ENCODE data around the gene HSPH1. TPM values are rescaled to one million over a fixed set of nuclear protein-coding genes. Genes with fewer than 3 reads are reported as not detected.

HSPH1 gene
- total RNA-seq, 3 donors from 2014 or later, result 24.3 to 80.0 (median 44.0) TPM

DNA sequence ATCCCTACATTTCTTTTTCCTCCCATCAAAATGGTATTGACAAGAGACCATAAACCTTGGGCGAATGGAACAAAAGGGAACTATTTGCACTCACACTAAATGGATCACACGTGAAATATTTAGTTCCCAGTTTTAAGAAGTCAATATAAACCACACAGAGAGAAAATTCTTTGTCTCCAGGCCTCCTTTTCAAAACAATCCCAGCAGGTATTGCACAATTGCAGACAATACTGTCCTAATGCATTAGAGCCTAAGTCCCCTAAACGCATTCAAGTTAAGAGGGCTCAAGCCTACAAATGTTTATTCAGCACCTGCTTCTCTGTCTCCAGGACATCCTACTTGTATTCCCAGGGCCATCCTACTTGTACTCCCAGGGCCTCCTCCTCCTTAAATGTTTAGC lies 36.8 kb upstream of the HSPH1 start:
- H3K4me3 ChIP-seq, result no peak overlapping the region
- no peaks in the 10 kb centered on the region for H3K36me3 ChIP-seq (ENCODE audit: low read depth)
- TF ChIP-seq, protein P1, sequence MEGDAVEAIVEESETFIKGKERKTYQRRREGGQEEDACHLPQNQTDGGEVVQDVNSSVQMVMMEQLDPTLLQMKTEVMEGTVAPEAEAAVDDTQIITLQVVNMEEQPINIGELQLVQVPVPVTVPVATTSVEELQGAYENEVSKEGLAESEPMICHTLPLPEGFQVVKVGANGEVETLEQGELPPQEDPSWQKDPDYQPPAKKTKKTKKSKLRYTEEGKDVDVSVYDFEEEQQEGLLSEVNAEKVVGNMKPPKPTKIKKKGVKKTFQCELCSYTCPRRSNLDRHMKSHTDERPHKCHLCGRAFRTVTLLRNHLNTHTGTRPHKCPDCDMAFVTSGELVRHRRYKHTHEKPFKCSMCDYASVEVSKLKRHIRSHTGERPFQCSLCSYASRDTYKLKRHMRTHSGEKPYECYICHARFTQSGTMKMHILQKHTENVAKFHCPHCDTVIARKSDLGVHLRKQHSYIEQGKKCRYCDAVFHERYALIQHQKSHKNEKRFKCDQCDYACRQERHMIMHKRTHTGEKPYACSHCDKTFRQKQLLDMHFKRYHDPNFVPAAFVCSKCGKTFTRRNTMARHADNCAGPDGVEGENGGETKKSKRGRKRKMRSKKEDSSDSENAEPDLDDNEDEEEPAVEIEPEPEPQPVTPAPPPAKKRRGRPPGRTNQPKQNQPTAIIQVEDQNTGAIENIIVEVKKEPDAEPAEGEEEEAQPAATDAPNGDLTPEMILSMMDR (IDR thresholded peaks at IDR 0.05), result no peak
- intact Hi-C loops (cut with DNase I, micrococcal nuclease), result no loop called here
- H3K4me1 ChIP-seq (ENCODE audit: low read depth), result peaks cover 7% of the 10 kb centered on the region
- DNase-seq (no peak), ATAC-seq (no peak)
- no peaks in the 10 kb centered on the region for H3K9me3 ChIP-seq

DNA sequence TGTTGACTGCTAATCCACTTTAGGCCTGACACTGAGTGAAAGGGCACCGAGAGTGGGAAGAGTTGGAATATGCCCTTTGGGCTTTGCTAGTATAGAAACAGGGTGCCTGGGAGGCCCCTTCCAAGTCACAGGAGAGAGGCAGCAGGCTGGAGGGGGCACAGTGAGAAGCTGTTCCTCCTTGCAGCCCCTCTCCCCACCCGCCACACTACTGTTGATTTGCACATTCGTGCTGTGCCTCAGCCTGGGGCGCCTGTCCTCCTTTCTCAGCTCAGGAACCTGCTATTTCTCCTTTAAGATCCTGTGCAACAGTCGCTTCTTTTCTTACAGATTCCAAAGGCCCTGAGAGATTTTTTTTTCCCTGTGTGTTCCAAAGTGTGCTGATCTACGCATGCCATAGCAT lies 35.3 kb upstream of the HSPH1 start:
- Histone ChIP-seq H3K36me3 (ENCODE audit: low read depth) (no peaks in the 10 kb centered on the region), H3K9me3 (no peaks in the 10 kb centered on the region), H3K4me1 (ENCODE audit: low read depth) (peaks cover 7% of the 10 kb centered on the region), H3K4me3 (no peak overlapping the region)
- ATAC-seq, result no peak
- TF ChIP-seq, protein P1 (IDR thresholded peaks at IDR 0.05), result no peak
- no peak for DNase-seq
- intact Hi-C loops (cut with DNase I, micrococcal nuclease), result no loop called here

DNA sequence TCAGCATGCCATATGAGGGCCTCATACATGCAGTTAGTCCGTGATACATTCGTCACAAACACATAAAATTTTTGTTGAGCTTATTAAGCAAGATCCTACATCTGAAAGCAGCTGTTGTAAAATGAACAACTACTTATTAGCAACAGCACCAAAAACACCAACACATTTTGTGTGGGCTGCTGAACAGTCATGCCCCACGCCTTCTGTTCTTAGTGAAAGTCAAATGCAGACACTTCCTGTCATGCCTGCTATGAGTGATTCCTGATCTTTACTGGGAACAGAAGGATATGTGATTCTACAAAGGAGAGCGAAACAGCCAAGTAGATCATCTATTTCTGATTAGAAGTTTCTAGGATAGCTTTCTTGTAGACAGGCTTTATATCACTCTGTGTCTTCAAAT lies 33.9 kb upstream of the HSPH1 start:
- DNase-seq, result no peak
- TF ChIP-seq, protein P1 (IDR thresholded peaks at IDR 0.05), result no peak
- intact Hi-C loops (cut with DNase I, micrococcal nuclease), result no loop called here

DNA sequence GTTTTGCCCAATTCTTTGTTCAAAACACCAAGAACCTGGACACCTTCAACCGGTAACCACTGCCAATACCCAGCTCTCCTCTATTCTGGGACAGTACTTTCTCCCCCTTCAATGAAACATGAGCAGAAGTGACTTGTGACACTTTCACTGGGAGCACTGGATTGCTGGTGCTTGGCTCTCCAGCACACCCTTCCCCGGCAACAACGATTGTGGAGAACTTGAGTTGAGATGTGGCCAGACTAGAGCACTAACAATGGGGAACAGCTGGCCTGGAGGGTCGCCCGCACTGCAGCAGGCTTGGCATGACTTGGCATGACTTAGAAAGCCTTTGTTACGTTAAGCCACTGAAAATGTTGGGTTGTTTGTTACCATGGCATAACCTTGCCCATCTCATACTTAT lies 30.6 kb upstream of the HSPH1 start:
- ATAC-seq, result no peak
- intact Hi-C loops (cut with DNase I, micrococcal nuclease), result no loop called here
- TF ChIP-seq, protein P1 (IDR thresholded peaks at IDR 0.05), result no peak

More for the DNA sequence above, 33.9 kb upstream of the HSPH1 start:
- no peak overlapping the region for H3K4me3 ChIP-seq
- H3K9me3 ChIP-seq, result no peaks in the 10 kb centered on the region
- no peaks in the 10 kb centered on the region for H3K4me1 ChIP-seq (ENCODE audit: low read depth)
- H3K36me3 ChIP-seq (ENCODE audit: low read depth), result no peaks in the 10 kb centered on the region
- no peak for ATAC-seq

DNA sequence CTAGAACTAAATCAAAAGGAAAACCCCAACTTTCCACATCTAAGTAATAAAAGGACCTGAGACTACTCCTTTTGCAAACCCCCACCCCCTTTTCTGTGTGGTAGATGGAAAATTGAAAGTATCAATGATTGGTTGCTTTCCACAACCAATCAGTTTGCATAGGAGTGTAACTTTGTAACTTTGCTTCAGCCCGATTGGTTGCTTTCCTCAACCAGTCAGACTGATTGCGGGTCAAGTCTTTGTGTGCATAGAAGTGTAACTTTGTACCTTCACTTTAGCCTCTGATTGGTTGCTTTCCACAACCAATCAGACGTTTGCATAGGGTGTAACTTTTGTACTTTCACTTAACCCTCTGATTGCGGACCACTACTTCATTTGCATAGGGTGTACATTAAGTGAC lies 30.0 kb upstream of the HSPH1 start:
- TF ChIP-seq, protein P1 (IDR thresholded peaks at IDR 0.05), result no peak
- Histone ChIP-seq H3K4me1 (ENCODE audit: low read depth) (no peaks in the 10 kb centered on the region), H3K36me3 (ENCODE audit: low read depth) (no peaks in the 10 kb centered on the region), H3K9me3 (no peaks in the 10 kb centered on the region), H3K4me3 (no peak overlapping the region)
- intact Hi-C loops (cut with DNase I, micrococcal nuclease), result no loop called here
- DNase-seq, result no peak
- ATAC-seq, result no peak

More for the DNA sequence above, 30.6 kb upstream of the HSPH1 start:
- Histone ChIP-seq H3K36me3 (ENCODE audit: low read depth) (no peaks in the 10 kb centered on the region), H3K4me1 (ENCODE audit: low read depth) (no peaks in the 10 kb centered on the region), H3K9me3 (no peaks in the 10 kb centered on the region), H3K4me3 (no peak overlapping the region)
- DNase-seq, result no peak

Data from mucosa of descending colon (tissue), 3 donors.